ENCODE results near the gene LSM12. TPM values are rescaled to one million over a fixed set of nuclear protein-coding genes. Genes with fewer than 3 reads are reported as not detected.
A peak's percentile ranks its signal among the peaks of the same experiment; 100 is the strongest.

LSM12 gene
- total and polyA plus RNA-seq, 2 of the 8 experiments (the other 6 are each of a cell fraction or from before 2014, with no cell fraction given): 69.8 to 142 TPM

GRCh38 chr17:44115585-44116415 is 49.3 kb upstream of the LSM12 start:
- no peaks in the 10 kb centered on the region; a peak in 1 of 7 replicates for H3K27me3 ChIP-seq (replicated peaks in 1 of 4; ENCODE audit: control insufficient read depth in 3 of 4, extremely low read depth in 1 of 4, insufficient read depth in 3 of 4, low read length in 3 of 4)
- peaks cover 0 to 66% of the 10 kb centered on the region in 2 experiments; a peak in 2 of 4 replicates for H3K79me2 ChIP-seq (ENCODE audit: control insufficient read depth in 1 of 2, insufficient read depth in 2 of 2, low read length in 2 of 2)
- peak in 1 of 2 experiments; percentile 84 for DNase-seq (ENCODE audit: low read depth in 1 of 2, low spot score in 2 of 2)
- ChIA-PET POLR2A (ENCODE audit: partially characterized antibody) (interaction anchor here (0.6 to 2.9 kb wide), 6 partner anchors 8 to 56 kb away, joined by 3 to 15 read pairs (median 5); partner anchors contain the start of genes HDAC5 and LSM12), CTCF (ENCODE audit: partially characterized antibody) (interaction anchor here (0.5 to 20.6 kb wide), 41 partner anchors 8 to 1059 kb away, joined by 3 to 638 read pairs (median 5); partner anchors contain the start of genes ASB16, HDAC5, LSM12 and PPY)
- no peak overlapping the region; the same call in 1 of the 2 replicates for H3K18ac ChIP-seq (ENCODE audit: extremely low read depth, low read length)
- H3K4ac ChIP-seq (replicated peaks; ENCODE audit: insufficient read length, low read depth, low read length): no peak overlapping the region
- no peak overlapping the region for H3K4me3 ChIP-seq (ENCODE audit: extremely low read depth in 1 of 4, insufficient read depth in 2 of 4, low read depth in 3 of 4, low read length in 4 of 4)
- no peak overlapping the region for H3K14ac ChIP-seq (ENCODE audit: insufficient read length)
- no peak for FAIRE-seq
- H2AFZ ChIP-seq (ENCODE audit: low read length): no peak overlapping the region
- H2AK5ac ChIP-seq (ENCODE audit: low read depth, low read length): no peak overlapping the region
- H3K23ac ChIP-seq (ENCODE audit: insufficient read length): no peak overlapping the region
- 0 out of 2 replicates have a peak overlapping the region, but pooled peaks have one; percentile 19 for H2BK5ac ChIP-seq (ENCODE audit: low read depth, low read length)
- no peak overlapping the region for H4K91ac ChIP-seq (replicated peaks; ENCODE audit: insufficient read length, low read length)
- no peaks in the 10 kb centered on the region for H3K23me2 ChIP-seq (ENCODE audit: low read depth, low read length)
- no peaks in the 10 kb centered on the region; a peak in 2 of 8 replicates for H3K36me3 ChIP-seq (ENCODE audit: control insufficient read depth in 2 of 4, insufficient read depth in 4 of 4, low read length in 3 of 4)
- H2BK20ac ChIP-seq (ENCODE audit: low read length): 0 out of 2 replicates have a peak overlapping the region, but pooled peaks have one; percentile 7
- 59% methylated on average over 11 of the region's 11 CpGs; no CpG with 5 or more reads in 1 of the 2 experiments for WGBS, 2 experiments (ENCODE audit: extremely low coverage in 1 of 2, insufficient coverage in 1 of 2, insufficient read length in 1 of 2, insufficient replicate concordance in 2 of 2, low coverage in 1 of 2, low lambda C conversion rate in 2 of 2, missing lambda C conversion rate in 1 of 2)
- no peak overlapping the region for H4K8ac ChIP-seq (ENCODE audit: extremely low read depth, insufficient read depth, low read length)
- H2BK120ac ChIP-seq (replicated peaks; ENCODE audit: low read depth, low read length): no peak overlapping the region
- no peaks in the 10 kb centered on the region for H3K9me3 ChIP-seq (ENCODE audit: insufficient read depth in 2 of 2, low read depth in 1 of 2, low read length in 1 of 2)
- no peak overlapping the region for H3K9ac ChIP-seq (replicated peaks in 1 of 4; ENCODE audit: extremely low read depth in 1 of 4, low read depth in 3 of 4, low read length in 3 of 4)
- H3K27ac ChIP-seq (ENCODE audit: low read depth, low read length): no peak overlapping the region
- H2BK12ac ChIP-seq (ENCODE audit: low read depth, low read length): no peak overlapping the region; the same call in 1 of the 2 replicates
- no peak overlapping the region for H4K5ac ChIP-seq (ENCODE audit: insufficient read length, low read depth, low read length)
- no peak overlapping the region for H3K56ac ChIP-seq (replicated peaks; ENCODE audit: insufficient read length, low read depth, low read length)
- H3K4me1 ChIP-seq (replicated peaks in 1 of 4; ENCODE audit: control insufficient read depth in 3 of 4, insufficient read depth in 4 of 4, low read length in 3 of 4): peaks cover 8 to 32% (median 24%) of the 10 kb centered on the region in 4 experiments
- peaks cover 38% of the 10 kb centered on the region for H3K79me1 ChIP-seq (ENCODE audit: low read depth, low read length)
- H2BK15ac ChIP-seq (ENCODE audit: low read length): no peak overlapping the region; the same call in 1 of the 2 replicates
- H3K4me2 ChIP-seq (ENCODE audit: insufficient read depth in 1 of 2, low read depth in 2 of 2, low read length in 2 of 2): no peak overlapping the region
- H4K20me1 ChIP-seq (replicated peaks in 1 of 2; ENCODE audit: control insufficient read depth in 1 of 2, insufficient read depth in 2 of 2, low read length in 2 of 2): peaks cover 4 to 19% of the 10 kb centered on the region in 2 experiments
- TF ChIP-seq RAD21 (IDR thresholded peaks at IDR 0.05 in 1 of 2, conservative IDR thresholded peaks at IDR 0.05 in 1 of 2; ENCODE audit: low read depth in 2 of 2, low read length in 2 of 2) (peak; percentile 70 to 79), RXRA (IDR thresholded peaks at IDR 0.05; ENCODE audit: insufficient read depth, low read depth, low read length) (no peak), BACH1 (IDR thresholded peaks at IDR 0.05; ENCODE audit: low read length) (peak; percentile 89), ATF2 (IDR thresholded peaks at IDR 0.05; ENCODE audit: low read length) (0 out of 2 replicates have a peak, but pooled peaks have one; percentile 42), HDAC2 (IDR thresholded peaks at IDR 0.05; ENCODE audit: borderline replicate concordance in 1 of 2, low read depth in 2 of 2, low read length in 2 of 2) (peak in 1 of 2 experiments; percentile 92; a peak in 2 of 4 replicates), RBBP5 (IDR thresholded peaks at IDR 0.05; ENCODE audit: borderline replicate concordance, low read depth, low read length) (no peak)

Data from H1 (cell line).